Measurements from ENCODE around the gene SLIT3.
"Not testable (repeated sequence)": the region's sequence is repeated elsewhere in the genome, so short reads cannot be mapped to it uniquely, and the experiment has no call there.

The SLIT3 gene

DNA sequence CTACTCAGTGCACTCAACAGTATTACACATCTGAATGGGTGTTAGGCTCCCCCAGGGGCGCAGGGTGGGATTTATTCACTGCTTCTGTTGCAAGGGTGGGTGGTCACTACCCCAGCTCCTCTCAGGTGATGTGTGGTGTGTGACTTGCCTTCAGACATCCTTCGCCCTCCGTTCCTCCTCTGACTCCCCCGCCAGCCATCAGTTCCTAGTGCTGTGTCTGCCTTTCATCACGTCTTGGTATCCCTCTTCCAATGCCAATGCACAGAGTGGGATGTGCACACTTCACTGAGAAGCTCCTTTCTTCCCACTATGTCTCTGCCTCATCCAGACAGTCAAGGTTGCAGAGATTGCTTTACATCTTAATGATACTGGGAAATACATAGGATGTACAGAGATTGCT, 79.4 kb downstream of the SLIT3 start:
- H3K27ac ChIP-seq, result peak overlapping the region; percentile 80; the same call in 1 of the 2 replicates
- TF ChIP-seq, protein P1, sequence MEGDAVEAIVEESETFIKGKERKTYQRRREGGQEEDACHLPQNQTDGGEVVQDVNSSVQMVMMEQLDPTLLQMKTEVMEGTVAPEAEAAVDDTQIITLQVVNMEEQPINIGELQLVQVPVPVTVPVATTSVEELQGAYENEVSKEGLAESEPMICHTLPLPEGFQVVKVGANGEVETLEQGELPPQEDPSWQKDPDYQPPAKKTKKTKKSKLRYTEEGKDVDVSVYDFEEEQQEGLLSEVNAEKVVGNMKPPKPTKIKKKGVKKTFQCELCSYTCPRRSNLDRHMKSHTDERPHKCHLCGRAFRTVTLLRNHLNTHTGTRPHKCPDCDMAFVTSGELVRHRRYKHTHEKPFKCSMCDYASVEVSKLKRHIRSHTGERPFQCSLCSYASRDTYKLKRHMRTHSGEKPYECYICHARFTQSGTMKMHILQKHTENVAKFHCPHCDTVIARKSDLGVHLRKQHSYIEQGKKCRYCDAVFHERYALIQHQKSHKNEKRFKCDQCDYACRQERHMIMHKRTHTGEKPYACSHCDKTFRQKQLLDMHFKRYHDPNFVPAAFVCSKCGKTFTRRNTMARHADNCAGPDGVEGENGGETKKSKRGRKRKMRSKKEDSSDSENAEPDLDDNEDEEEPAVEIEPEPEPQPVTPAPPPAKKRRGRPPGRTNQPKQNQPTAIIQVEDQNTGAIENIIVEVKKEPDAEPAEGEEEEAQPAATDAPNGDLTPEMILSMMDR (conservative IDR thresholded peaks at IDR 0.05), result no peak

- peak overlapping the region; percentile 80 for H3K27ac ChIP-seq
- TF ChIP-seq, protein P1 (conservative IDR thresholded peaks at IDR 0.05), result no peak
Observed at GRCh38 chr5:169219961-169220360, 81.0 kb downstream of the SLIT3 start.

- TF ChIP-seq, protein P1 (conservative IDR thresholded peaks at IDR 0.05), result no peak
- peak overlapping the region; percentile 80 for H3K27ac ChIP-seq
Observed at GRCh38 chr5:169219351-169219750, 81.6 kb downstream of the SLIT3 start.

DNA sequence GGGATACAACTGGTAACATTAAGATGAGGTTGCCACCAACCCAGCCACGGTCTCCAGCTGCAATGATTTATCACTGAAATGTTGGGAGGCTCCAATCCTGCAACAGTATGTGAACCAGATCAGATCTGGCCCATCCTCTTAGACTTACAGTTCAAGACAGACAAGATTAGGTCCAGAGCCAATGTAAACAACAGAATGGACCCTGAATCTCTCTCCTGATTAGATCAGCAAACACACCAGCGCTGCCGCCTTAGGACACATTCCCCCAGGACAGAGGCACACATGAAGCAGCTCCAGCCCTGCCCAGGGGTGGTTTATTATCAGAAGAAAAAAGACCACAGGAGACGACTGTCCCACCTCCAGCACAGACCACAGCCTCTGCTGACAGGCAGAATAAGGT, 82.1 kb downstream of the SLIT3 start:
- TF ChIP-seq, protein P1 (conservative IDR thresholded peaks at IDR 0.05), result no peak
- H3K27ac ChIP-seq, result peak overlapping the region; percentile 80

- H3K27ac ChIP-seq, result peak overlapping the region; percentile 80
- TF ChIP-seq, protein P1 (conservative IDR thresholded peaks at IDR 0.05), result no peak
Observed at GRCh38 chr5:169218176-169218575, 82.8 kb downstream of the SLIT3 start.

DNA sequence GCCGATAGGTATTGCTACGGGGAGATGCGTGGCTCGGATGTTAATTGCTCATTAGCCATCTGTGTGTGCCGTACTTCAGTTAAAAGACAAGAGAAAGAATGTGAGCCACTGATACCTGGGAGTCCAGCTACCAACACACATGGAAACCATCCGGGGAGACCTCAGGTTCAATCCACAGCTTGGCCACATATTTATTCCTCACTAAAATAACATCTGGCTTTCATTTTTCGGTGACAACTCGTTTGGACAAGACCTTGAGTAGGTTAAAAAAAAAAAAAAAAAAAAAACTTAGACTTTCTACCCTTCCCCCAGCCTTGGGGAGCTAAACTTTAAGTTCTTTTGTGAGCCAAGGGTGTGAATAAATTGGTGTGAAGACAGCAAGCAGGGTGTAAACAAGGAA, 84.1 kb downstream of the SLIT3 start:
- TF ChIP-seq, protein P1 (conservative IDR thresholded peaks at IDR 0.05), result no peak
- no peak overlapping the region for H3K27ac ChIP-seq

GRCh38 chr5:169213479-169213878, 87.5 kb downstream of the SLIT3 start:
- no peak overlapping the region for H3K27ac ChIP-seq

DNA sequence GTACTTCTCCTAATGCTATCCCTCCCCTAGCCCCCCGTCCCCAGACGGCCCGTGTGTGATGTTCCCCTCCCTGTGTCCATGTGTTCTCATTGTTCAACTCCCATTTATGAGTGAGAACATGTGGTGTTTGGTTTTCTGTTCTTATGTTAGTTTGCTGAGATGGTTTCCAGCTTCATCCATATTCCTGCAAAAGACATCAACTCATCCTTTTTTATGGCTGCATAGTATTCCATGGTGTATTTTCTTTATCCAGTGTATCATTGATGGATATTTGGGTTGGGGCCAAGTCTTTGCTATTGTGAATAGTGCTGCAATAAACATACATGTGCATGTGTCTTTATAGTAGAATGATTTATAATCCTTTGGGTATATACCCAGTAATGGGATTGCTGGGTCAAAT, 89.2 kb downstream of the SLIT3 start:
- H3K27ac ChIP-seq, result not testable (repeated sequence)

More at GRCh38 chr5:169213479-169213878, 87.5 kb downstream of the SLIT3 start:
- TF ChIP-seq, protein P1 (conservative IDR thresholded peaks at IDR 0.05), result no peak

All from VCaP (cell line).